ENCODE results near the gene FSD1L.

The FSD1L gene

GRCh38 chr9:105445203-105445881, 2.5 kb upstream of the FSD1L start:
- TF ChIP-seq GATA3 (IDR thresholded peaks at IDR 0.05; ENCODE audit: low read depth, low read length) = no peak
- TF ChIP-seq GATA2 (IDR thresholded peaks at IDR 0.05; ENCODE audit: low read depth, low read length) = no peak

DNA sequence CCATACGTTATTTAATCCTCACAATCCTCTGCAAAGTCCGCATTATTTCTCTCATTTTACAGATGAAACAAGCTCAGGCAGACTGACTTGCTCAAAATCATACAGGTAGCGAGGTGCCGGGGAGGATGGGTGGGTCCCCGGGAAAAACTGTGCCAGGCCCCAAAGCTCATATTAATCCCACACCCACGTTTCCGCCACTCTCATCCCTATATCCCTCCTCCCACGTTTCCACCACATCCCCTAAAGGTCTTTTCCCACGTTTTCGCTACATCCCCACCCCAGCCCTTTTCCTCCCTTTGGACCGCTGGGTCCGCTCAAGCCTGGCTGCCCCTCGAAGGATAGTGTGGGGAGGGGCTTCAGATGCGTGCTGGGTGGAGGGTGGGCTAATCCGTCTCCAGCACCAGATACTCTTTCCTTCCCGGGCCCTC, 434 bp upstream of the FSD1L start:
- TF ChIP-seq GATA3 (IDR thresholded peaks at IDR 0.05; ENCODE audit: low read depth, low read length) (no peak), GATA2 (IDR thresholded peaks at IDR 0.05; ENCODE audit: low read depth, low read length) (no peak)

DNA sequence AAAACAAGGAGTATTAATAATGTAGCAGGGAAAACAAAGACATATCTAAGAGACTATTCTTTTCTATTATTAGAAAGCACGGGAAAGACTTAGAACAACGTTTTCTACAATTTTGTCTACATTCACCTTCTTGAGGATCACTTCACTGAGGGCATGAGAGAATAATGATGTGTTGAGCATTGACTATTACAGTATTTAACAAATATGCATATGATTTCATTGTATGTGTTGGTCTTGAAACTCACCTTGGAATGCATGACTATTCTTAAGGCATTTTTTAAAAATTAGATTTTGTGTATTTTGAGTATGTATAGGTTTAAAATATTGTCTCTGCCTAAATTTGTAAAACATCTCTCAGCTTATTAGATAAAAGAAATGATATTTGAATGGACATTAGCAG, 1.2 kb downstream of the FSD1L start:
- no peak for TF ChIP-seq GATA2 (IDR thresholded peaks at IDR 0.05; ENCODE audit: low read depth, low read length)
- TF ChIP-seq GATA3 (IDR thresholded peaks at IDR 0.05; ENCODE audit: low read depth, low read length) = no peak

DNA sequence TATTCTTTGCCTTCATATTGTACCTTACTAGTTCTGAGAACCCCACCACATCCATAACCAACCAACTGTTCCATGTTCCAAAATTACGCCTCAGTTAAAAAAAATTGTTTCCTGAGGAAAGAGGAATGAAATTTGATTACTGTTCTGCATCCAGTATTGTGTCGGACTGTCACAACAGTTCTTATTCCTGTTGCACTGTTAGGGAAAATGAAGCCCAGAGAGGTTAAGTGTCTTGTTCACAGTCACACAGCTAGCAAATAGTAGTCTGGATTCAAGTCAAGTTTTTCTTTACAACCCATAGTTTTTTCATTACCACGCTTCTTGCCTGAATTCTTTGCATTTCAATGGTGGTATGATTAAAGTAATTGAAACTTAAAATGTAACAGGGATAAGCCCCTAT, 4.4 kb downstream of the FSD1L start:
- no peak for TF ChIP-seq GATA2 (IDR thresholded peaks at IDR 0.05; ENCODE audit: low read depth, low read length)
- no peak for TF ChIP-seq GATA3 (IDR thresholded peaks at IDR 0.05; ENCODE audit: low read depth, low read length)

- TF ChIP-seq GATA3 (IDR thresholded peaks at IDR 0.05; ENCODE audit: low read depth, low read length) (no peak), GATA2 (IDR thresholded peaks at IDR 0.05; ENCODE audit: low read depth, low read length) (no peak; the same call in 1 of the 2 replicates)
These were observed 8.1 kb downstream of the FSD1L start for GRCh38 chr9:105455836-105456475.

- TF ChIP-seq GATA3 (IDR thresholded peaks at IDR 0.05; ENCODE audit: low read depth, low read length) (no peak), GATA2 (IDR thresholded peaks at IDR 0.05; ENCODE audit: low read depth, low read length) (no peak)
These were observed 9.9 kb downstream of the FSD1L start for GRCh38 chr9:105457560-105458294.

DNA sequence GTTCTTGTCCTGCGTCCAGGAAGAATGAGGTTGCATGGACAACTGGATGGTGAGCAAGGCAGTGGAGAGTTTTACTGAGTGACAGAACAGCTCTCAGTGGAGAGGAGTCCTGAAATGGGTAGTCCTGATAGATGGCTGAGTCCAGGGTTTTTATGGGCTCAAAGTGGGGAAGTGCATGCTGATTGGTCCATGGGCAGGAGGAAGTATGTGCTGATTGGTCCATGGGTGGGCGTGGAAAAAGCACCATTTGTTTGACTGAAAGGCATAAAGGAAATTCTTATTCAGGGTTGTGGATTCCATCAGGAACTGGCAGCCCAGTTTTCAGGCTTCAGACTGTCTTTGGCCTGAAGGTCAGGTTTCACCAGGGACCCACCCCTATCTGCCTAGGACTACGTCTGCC, 10.6 kb downstream of the FSD1L start:
- TF ChIP-seq GATA3 (IDR thresholded peaks at IDR 0.05; ENCODE audit: low read depth, low read length) = no peak

GRCh38 chr9:105459336-105459735, 11.5 kb downstream of the FSD1L start:
- TF ChIP-seq GATA3 (IDR thresholded peaks at IDR 0.05; ENCODE audit: low read depth, low read length) (no peak), GATA2 (IDR thresholded peaks at IDR 0.05; ENCODE audit: low read depth, low read length) (no peak)

- TF ChIP-seq GATA3 (IDR thresholded peaks at IDR 0.05; ENCODE audit: low read depth, low read length) (no peak), GATA2 (IDR thresholded peaks at IDR 0.05; ENCODE audit: low read depth, low read length) (no peak)
These were observed 19.1 kb downstream of the FSD1L start for GRCh38 chr9:105466898-105467455.

GRCh38 chr9:105468875-105469274, 21.0 kb downstream of the FSD1L start:
- no peak for TF ChIP-seq GATA3 (IDR thresholded peaks at IDR 0.05; ENCODE audit: low read depth, low read length)
- no peak for TF ChIP-seq GATA2 (IDR thresholded peaks at IDR 0.05; ENCODE audit: low read depth, low read length)

GRCh38 chr9:105473221-105473620, 25.4 kb downstream of the FSD1L start:
- TF ChIP-seq GATA2 (IDR thresholded peaks at IDR 0.05; ENCODE audit: low read depth, low read length) = no peak
- no peak for TF ChIP-seq GATA3 (IDR thresholded peaks at IDR 0.05; ENCODE audit: low read depth, low read length)

DNA sequence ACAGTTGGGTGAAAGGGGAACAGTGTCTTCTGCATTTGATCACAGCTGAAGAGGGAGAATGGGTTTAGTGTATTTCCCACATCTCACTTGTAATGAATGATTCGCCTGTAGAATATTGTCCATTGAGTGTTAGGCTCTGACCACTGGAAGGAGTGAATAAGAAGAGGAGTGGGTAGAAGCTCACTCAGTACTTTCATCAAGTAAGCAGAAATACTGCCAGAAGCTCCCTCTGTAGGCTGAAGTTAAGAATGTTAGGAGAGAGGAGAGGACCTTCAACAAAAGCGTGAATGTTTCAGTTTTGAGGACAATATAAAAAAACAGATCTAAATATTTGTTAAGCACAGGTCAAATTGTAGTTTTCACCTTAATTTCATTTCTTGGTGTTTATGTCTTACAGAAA, 27.5 kb downstream of the FSD1L start:
- TF ChIP-seq GATA2 (IDR thresholded peaks at IDR 0.05; ENCODE audit: low read depth, low read length) = no peak
- no peak for TF ChIP-seq GATA3 (IDR thresholded peaks at IDR 0.05; ENCODE audit: low read depth, low read length)

DNA sequence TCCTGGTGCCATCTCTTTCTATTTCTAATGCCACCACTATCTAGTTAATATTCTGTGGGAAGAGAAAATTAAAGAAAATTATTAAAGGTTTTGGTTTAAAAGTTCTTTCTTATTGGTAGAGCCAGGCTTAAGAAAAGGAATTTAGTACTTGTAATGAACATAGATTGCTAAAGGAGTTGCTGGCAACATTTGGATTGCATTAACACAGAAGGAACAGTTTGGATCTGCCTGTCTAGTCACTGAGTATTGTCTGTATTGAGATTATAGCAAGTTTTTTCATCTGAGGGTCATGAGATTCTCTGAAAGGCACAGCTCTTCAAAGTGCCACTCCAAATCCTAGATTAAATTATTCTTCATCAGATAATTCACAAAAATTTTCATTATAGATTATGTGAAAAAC, 32.0 kb downstream of the FSD1L start:
- TF ChIP-seq GATA3 (IDR thresholded peaks at IDR 0.05; ENCODE audit: low read depth, low read length) (no peak), GATA2 (IDR thresholded peaks at IDR 0.05; ENCODE audit: low read depth, low read length) (no peak)

DNA sequence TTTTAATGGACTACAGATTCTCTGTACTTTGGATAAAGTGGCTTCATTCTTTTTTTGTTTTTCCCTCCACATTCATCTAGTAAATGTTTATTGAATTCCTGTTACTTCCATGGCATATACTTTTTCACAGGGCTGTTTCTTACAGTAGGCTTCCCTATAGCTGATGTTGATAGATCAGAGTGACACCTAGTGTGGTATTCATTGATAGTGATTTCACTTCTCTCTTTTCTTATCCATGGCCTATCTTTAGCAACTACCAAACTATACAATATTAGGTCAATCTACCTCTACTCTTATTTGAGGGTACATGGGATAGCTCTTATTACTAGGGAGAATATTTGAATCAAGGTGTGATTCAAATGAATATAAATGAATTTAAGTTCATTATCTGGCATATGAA, 35.8 kb downstream of the FSD1L start:
- TF ChIP-seq GATA2 (IDR thresholded peaks at IDR 0.05; ENCODE audit: low read depth, low read length) (no peak), GATA3 (IDR thresholded peaks at IDR 0.05; ENCODE audit: low read depth, low read length) (no peak)
